ENCODE results near the gene NAT8. TPM values are rescaled to one million over a fixed set of nuclear protein-coding genes. Genes with fewer than 3 reads are reported as not detected.
"Not testable (repeated sequence)": the region's sequence is repeated elsewhere in the genome, so short reads cannot be mapped to it uniquely, and the experiment has no call there.

Gene NAT8
- total and polyA plus RNA-seq, 8 donors = 0.09 TPM; not detected in 7

GRCh38 chr2:73679951-73680571 is 37.8 kb upstream of the NAT8 start:
- H3K4me3 ChIP-seq; H3K27ac ChIP-seq; FAIRE-seq; H3K36me3 ChIP-seq; H3K9me3 ChIP-seq; intact Hi-C loops (cut with DNase I); H3K27me3 ChIP-seq; H3K4me1 ChIP-seq: not testable (repeated sequence)
- ATAC-seq = peak; percentile 50 to 90 (median 78)
- peak in 1 of 6 donors; percentile 30 for DNase-seq
- peak; percentile 27 to 46 (median 36) for TF ChIP-seq CTCF (IDR thresholded peaks at IDR 0.05)
- WGBS, 2 donors = 16 to 21% methylated on average over 5 of the region's 5 CpGs

- H3K27me3 ChIP-seq; H3K4me3 ChIP-seq; ATAC-seq; DNase-seq; H3K36me3 ChIP-seq; FAIRE-seq; H3K9me3 ChIP-seq; H3K27ac ChIP-seq; H3K4me1 ChIP-seq; intact Hi-C loops (cut with DNase I): not testable (repeated sequence)
- whole genome bisulfite sequencing, 2 donors = 29 to 44% methylated on average over 2 of the region's 2 CpGs
Measured at GRCh38 chr2:73679237-73679636, 37.0 kb upstream of the NAT8 start.

GRCh38 chr2:73678008-73678407 is 35.8 kb upstream of the NAT8 start:
- ATAC-seq = not testable (repeated sequence)

GRCh38 chr2:73676211-73676610 is 34.0 kb upstream of the NAT8 start:
- H3K4me1 ChIP-seq; ATAC-seq; FAIRE-seq; H3K27ac ChIP-seq; DNase-seq; intact Hi-C loops (cut with DNase I); H3K4me3 ChIP-seq; H3K27me3 ChIP-seq; H3K36me3 ChIP-seq; H3K9me3 ChIP-seq: not testable (repeated sequence)
- 65 to 67% methylated on average over 5 to 6 of the region's 6 CpGs for WGBS, 2 donors

More at GRCh38 chr2:73678008-73678407, 35.8 kb upstream of the NAT8 start:
- H3K4me1 ChIP-seq; intact Hi-C loops (cut with DNase I); H3K36me3 ChIP-seq; H3K9me3 ChIP-seq; H3K27me3 ChIP-seq; H3K27ac ChIP-seq; DNase-seq; H3K4me3 ChIP-seq; FAIRE-seq: not testable (repeated sequence)
- WGBS, 2 donors = 59 to 79% methylated on average over 2 of the region's 2 CpGs

- FAIRE-seq; intact Hi-C loops (cut with DNase I): not testable (repeated sequence)
Measured at GRCh38 chr2:73674696-73675157, 32.5 kb upstream of the NAT8 start.

GRCh38 chr2:73669976-73670375 is 27.8 kb upstream of the NAT8 start:
- 77 to 87% methylated on average over 6 of the region's 6 CpGs for WGBS, 2 donors
- FAIRE-seq; H3K36me3 ChIP-seq; intact Hi-C loops (cut with DNase I); H3K27ac ChIP-seq; ATAC-seq; H3K9me3 ChIP-seq; H3K4me3 ChIP-seq; H3K27me3 ChIP-seq; H3K4me1 ChIP-seq; DNase-seq: not testable (repeated sequence)

More at GRCh38 chr2:73674696-73675157, 32.5 kb upstream of the NAT8 start:
- H3K9me3 ChIP-seq, H3K4me3 ChIP-seq, H3K36me3 ChIP-seq, H3K4me1 ChIP-seq, H3K27me3 ChIP-seq, ATAC-seq, DNase-seq, H3K27ac ChIP-seq: not testable (repeated sequence)
- WGBS, 2 donors = 62 to 72% methylated on average over 1 of the region's 1 CpG

- H3K4me1 ChIP-seq; H3K27ac ChIP-seq; intact Hi-C loops (cut with DNase I); H3K9me3 ChIP-seq; H3K4me3 ChIP-seq; DNase-seq; ATAC-seq; H3K36me3 ChIP-seq; FAIRE-seq; H3K27me3 ChIP-seq: not testable (repeated sequence)
- 89 to 92% methylated on average over 3 of the region's 3 CpGs for WGBS, 2 donors
Measured at GRCh38 chr2:73667239-73667638, 25.0 kb upstream of the NAT8 start.

- no peaks in the 10 kb centered on the region for H3K36me3 ChIP-seq
- H3K9me3 ChIP-seq = no peaks in the 10 kb centered on the region
- intact Hi-C loops (cut with DNase I) = no loop called here
- no peak overlapping the region for H3K27ac ChIP-seq
- H3K4me1 ChIP-seq = no peaks in the 10 kb centered on the region
- ATAC-seq = no peak
- H3K27me3 ChIP-seq = no peaks in the 10 kb centered on the region
- TF ChIP-seq CTCF (IDR thresholded peaks at IDR 0.05) = no peak
- 33 to 41% methylated on average over 2 of the region's 2 CpGs for WGBS, 2 donors
- no peak for FAIRE-seq
- no peak for DNase-seq
- no peak overlapping the region for H3K4me3 ChIP-seq
Measured at GRCh38 chr2:73654175-73654574, 12.0 kb upstream of the NAT8 start.
